Astrocyte (in vitro differentiated cells and primary cell): ENCODE measurements around the gene SRF. TPM values are rescaled to one million over a fixed set of nuclear protein-coding genes. Genes with fewer than 3 reads are reported as not detected.

Experiments used
- DNase-seq: peaks from one replicate; pipeline ENCODE4 v3.0.0-alpha.2; 2010; ENCODE audit warnings: low read depth
- FAIRE-seq: peaks from 2 replicates; lab custom pipeline; 2011; peaks lifted over from hg19 to GRCh38; lab: Jason Lieb, UNC
- H2AFZ ChIP-seq: 2 replicates; pipeline ENCODE4 v1.6.0; 2012; ENCODE audit warnings: low read depth, low read length, inconsistent platforms
- H3K27ac ChIP-seq: 2 replicates; pipeline ENCODE4 v1.5.1; 2011; ENCODE audit warnings: low read depth, low read length, inconsistent platforms
- H3K27me3 ChIP-seq: 2 replicates; pipeline ENCODE4 v1.6.0; 2011; ENCODE audit warnings: low read length, inconsistent platforms; ENCODE audit not compliant: insufficient read depth
- H3K36me3 ChIP-seq: 2 replicates; pipeline ENCODE4 v1.5.1; 2011; ENCODE audit warnings: low read length, inconsistent platforms; ENCODE audit not compliant: insufficient read depth
- H3K4me1 ChIP-seq: 2 replicates; pipeline ENCODE4 v1.5.1; 2011; ENCODE audit warnings: low read length, inconsistent platforms; ENCODE audit not compliant: insufficient read depth
- H3K4me2 ChIP-seq: 2 replicates; pipeline ENCODE4 v1.6.0; 2012; ENCODE audit warnings: low read length, inconsistent platforms
- H3K4me3 ChIP-seq: 2 replicates; pipeline ENCODE4 v1.5.1; 2011; ENCODE audit warnings: low read depth, mild to moderate bottlenecking, low read length, inconsistent platforms; ENCODE audit not compliant: insufficient read depth
- H3K79me2 ChIP-seq: 2 replicates; pipeline ENCODE4 v1.6.0; 2012; ENCODE audit warnings: mild to moderate bottlenecking, low read length, inconsistent platforms; ENCODE audit not compliant: insufficient read depth
- H3K9ac ChIP-seq: 2 replicates; pipeline ENCODE4 v1.6.0; 2012; ENCODE audit warnings: mild to moderate bottlenecking, low read length, inconsistent platforms
- H3K9me3 ChIP-seq: 2 replicates; pipeline ENCODE4 v1.5.1; 2012; ENCODE audit warnings: low read depth, mild to moderate bottlenecking, low read length, inconsistent platforms; ENCODE audit not compliant: insufficient read depth
- H4K20me1 ChIP-seq: 2 replicates; pipeline ENCODE4 v1.6.0; 2012; ENCODE audit warnings: low read length, inconsistent platforms; ENCODE audit not compliant: insufficient read depth
- H3K27ac Mint-ChIP-seq: one replicate; pipeline ENCODE4 v1.8.0; 2021; ENCODE audit warnings: mild to moderate bottlenecking, mixed read lengths; ENCODE audit not compliant: unreplicated experiment
- H3K27me3 Mint-ChIP-seq: one replicate; pipeline ENCODE4 v1.8.0; 2021; ENCODE audit warnings: low read depth, mixed read lengths; ENCODE audit not compliant: unreplicated experiment
- H3K36me3 Mint-ChIP-seq: one replicate; pipeline ENCODE4 v1.8.0; 2021; ENCODE audit warnings: low read depth, mixed read lengths; ENCODE audit not compliant: unreplicated experiment
- H3K4me1 Mint-ChIP-seq: one replicate; pipeline ENCODE4 v1.8.0; 2021; ENCODE audit warnings: low read depth, mixed read lengths; ENCODE audit not compliant: unreplicated experiment
- H3K4me3 Mint-ChIP-seq: one replicate; pipeline ENCODE4 v1.8.0; 2021; ENCODE audit warnings: mild to moderate bottlenecking, moderate library complexity, mixed read lengths; ENCODE audit not compliant: unreplicated experiment
- H3K9me3 Mint-ChIP-seq: one replicate; pipeline ENCODE4 v1.8.0; 2021; ENCODE audit warnings: mild to moderate bottlenecking, mixed read lengths; ENCODE audit not compliant: unreplicated experiment
- CTCF ChIP-seq: IDR thresholded peaks from 2 replicates; pipeline ENCODE4 v1.5.1; 2011; ENCODE audit warnings: low read depth, mild to moderate bottlenecking, inconsistent platforms, low read length, moderate library complexity; ENCODE audit not compliant: insufficient read depth
- EZH2 ChIP-seq: IDR thresholded peaks from 2 replicates; pipeline ENCODE4 v1.6.1; 2012; ENCODE audit warnings: mild to moderate bottlenecking, low read length, inconsistent platforms; ENCODE audit not compliant: insufficient read depth
- total RNA-seq: library from RNA; stranded (reverse); gene quantifications from 2 replicates; pipeline ENCODE4 v1.2.1, GENCODE V29; 2021

Gene SRF
- total RNA-seq, 1 donor from 2014 or later: 53.5 TPM

- Histone ChIP-seq H3K9ac (peak overlapping the region; percentile 91), H3K79me2 (peaks cover 53% of the 10 kb centered on the region), H3K27me3 (no peaks in the 10 kb centered on the region), H2AFZ (no peak overlapping the region), H3K4me3 (peak overlapping the region; percentile 96), H3K9me3 (no peaks in the 10 kb centered on the region), H3K36me3 (peaks cover 23% of the 10 kb centered on the region), H3K27ac (peak overlapping the region; percentile 73), H3K4me1 (peaks cover 24% of the 10 kb centered on the region), H3K4me2 (peak overlapping the region; percentile 99), H4K20me1 (peaks cover 44% of the 10 kb centered on the region)
- Mint-ChIP-seq H3K27me3 (no peaks in the 10 kb centered on the region), H3K4me1 (peaks cover 26% of the 10 kb centered on the region), H3K9me3 (no peaks in the 10 kb centered on the region), H3K36me3 (peaks cover 21% of the 10 kb centered on the region), H3K4me3 (peak overlapping the region; percentile 99), H3K27ac (peak overlapping the region; percentile 94)
- no peak for DNase-seq
- FAIRE-seq: no peak
- TF ChIP-seq EZH2: no peak
- no peak for TF ChIP-seq CTCF
These were observed 1.3 kb downstream of the SRF start for GRCh38 chr6:43172104-43173007.

DNA sequence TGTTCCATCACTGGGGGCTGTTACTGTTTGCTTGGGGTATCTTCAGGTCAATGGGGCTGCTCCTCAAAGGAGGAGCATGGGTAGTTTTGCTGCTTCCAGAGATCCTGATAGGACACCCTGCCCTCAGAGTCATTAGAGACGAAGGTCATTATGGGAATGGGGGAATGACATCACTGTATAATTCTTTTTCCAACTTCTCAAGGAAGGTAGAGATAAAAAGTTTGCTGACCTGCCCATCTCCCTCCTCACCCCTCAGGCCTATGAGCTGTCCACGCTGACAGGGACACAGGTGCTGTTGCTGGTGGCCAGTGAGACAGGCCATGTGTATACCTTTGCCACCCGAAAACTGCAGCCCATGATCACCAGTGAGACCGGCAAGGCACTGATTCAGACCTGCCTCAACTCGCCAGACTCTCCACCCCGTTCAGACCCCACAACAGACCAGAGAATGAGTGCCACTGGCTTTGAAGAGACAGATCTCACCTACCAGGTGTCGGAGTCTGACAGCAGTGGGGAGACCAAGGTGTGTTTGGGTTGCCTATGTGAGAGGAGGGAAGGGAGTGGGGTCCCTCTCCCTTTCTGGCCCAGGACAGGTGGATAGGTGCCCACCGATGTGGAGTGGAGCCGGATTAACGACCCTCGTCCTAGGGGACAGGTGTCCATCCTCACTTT lies 2.7 kb downstream of the SRF start:
- Histone ChIP-seq H3K9ac (peak overlapping the region; percentile 91), H3K27me3 (no peaks in the 10 kb centered on the region), H3K36me3 (peaks cover 31% of the 10 kb centered on the region), H2AFZ (no peak overlapping the region), H3K79me2 (peaks cover 62% of the 10 kb centered on the region), H3K4me1 (peaks cover 24% of the 10 kb centered on the region), H3K9me3 (no peaks in the 10 kb centered on the region), H4K20me1 (peaks cover 55% of the 10 kb centered on the region), H3K4me2 (peak overlapping the region; percentile 99), H3K27ac (peak overlapping the region; percentile 73), H3K4me3 (peak overlapping the region; percentile 96)
- Mint-ChIP-seq H3K4me1 (peaks cover 26% of the 10 kb centered on the region), H3K9me3 (no peaks in the 10 kb centered on the region), H3K27me3 (no peaks in the 10 kb centered on the region), H3K4me3 (peak overlapping the region; percentile 99), H3K27ac (peak overlapping the region; percentile 72), H3K36me3 (peaks cover 21% of the 10 kb centered on the region)
- TF ChIP-seq EZH2 (no peak), CTCF (no peak)
- no peak for DNase-seq
- no peak for FAIRE-seq
